ENCODE data around the gene MRPL41.
"Not testable (repeated sequence)": the region's sequence is repeated elsewhere in the genome, so short reads cannot be mapped to it uniquely, and the experiment has no call there.

MRPL41 gene

GRCh38 chr9:137511126-137511525 is 40.6 kb upstream of the MRPL41 start:
- H3K4me3 ChIP-seq (replicated peaks; ENCODE audit: insufficient read depth, low read length); H3K27ac ChIP-seq (replicated peaks): not testable (repeated sequence)

GRCh38 chr9:137511758-137512463 is 39.8 kb upstream of the MRPL41 start:
- DNase-seq (ENCODE audit: low read depth in 1 of 2, low spot score in 1 of 2) = no peak
- Histone ChIP-seq H3K4me3 (replicated peaks; ENCODE audit: insufficient read depth, low read length) (no peak overlapping the region), H3K27me3 (ENCODE audit: insufficient read depth, poor library complexity, severe bottlenecking) (no peaks in the 10 kb centered on the region), H3K27ac (replicated peaks) (no peak overlapping the region)
- TF ChIP-seq GABPA (IDR thresholded peaks at IDR 0.05; ENCODE audit: low read depth) (no peak), POLR2AphosphoS5 (IDR thresholded peaks at IDR 0.05; ENCODE audit: low read depth) (no peak), REST (IDR thresholded peaks at IDR 0.05; ENCODE audit: insufficient replicate concordance, low read depth) (no peak), CTCF (IDR thresholded peaks at IDR 0.05; ENCODE audit: insufficient read depth, low read length) (no peak), SPI1 (IDR thresholded peaks at IDR 0.05; ENCODE audit: borderline replicate concordance, low read depth) (no peak)

More at GRCh38 chr9:137511126-137511525, 40.6 kb upstream of the MRPL41 start:
- DNase-seq (ENCODE audit: low read depth in 1 of 2, low spot score in 1 of 2); H3K27me3 ChIP-seq (ENCODE audit: insufficient read depth, poor library complexity, severe bottlenecking): not testable (repeated sequence)

- DNase-seq (ENCODE audit: low read depth in 1 of 2, low spot score in 1 of 2); H3K4me3 ChIP-seq (replicated peaks; ENCODE audit: insufficient read depth, low read length); H3K27me3 ChIP-seq (ENCODE audit: insufficient read depth, poor library complexity, severe bottlenecking); H3K27ac ChIP-seq (replicated peaks): not testable (repeated sequence)
Observed at GRCh38 chr9:137513136-137513535, 38.5 kb upstream of the MRPL41 start.

GRCh38 chr9:137513801-137514570 is 37.7 kb upstream of the MRPL41 start:
- DNase-seq (ENCODE audit: low read depth in 1 of 2, low spot score in 1 of 2) = not testable (repeated sequence)

GRCh38 chr9:137514691-137515337 is 36.9 kb upstream of the MRPL41 start:
- Histone ChIP-seq H3K4me3 (replicated peaks; ENCODE audit: insufficient read depth, low read length) (no peak overlapping the region), H3K27ac (replicated peaks) (no peak overlapping the region), H3K27me3 (ENCODE audit: insufficient read depth, poor library complexity, severe bottlenecking) (no peaks in the 10 kb centered on the region)
- TF ChIP-seq GABPA (IDR thresholded peaks at IDR 0.05; ENCODE audit: low read depth) (no peak), REST (IDR thresholded peaks at IDR 0.05; ENCODE audit: insufficient replicate concordance, low read depth) (no peak), POLR2AphosphoS5 (IDR thresholded peaks at IDR 0.05; ENCODE audit: low read depth) (no peak)
- no peak for DNase-seq (ENCODE audit: low read depth in 1 of 2, low spot score in 1 of 2)

More at GRCh38 chr9:137513801-137514570, 37.7 kb upstream of the MRPL41 start:
- H3K4me3 ChIP-seq (replicated peaks; ENCODE audit: insufficient read depth, low read length); H3K27ac ChIP-seq (replicated peaks); H3K27me3 ChIP-seq (ENCODE audit: insufficient read depth, poor library complexity, severe bottlenecking): not testable (repeated sequence)

Data from HL-60 (cell line).